ENCODE data around the gene OR13J1. TPM values are rescaled to one million over a fixed set of nuclear protein-coding genes. Genes with fewer than 3 reads are reported as not detected.
A peak's percentile ranks its signal among the peaks of the same experiment; 100 is the strongest.

The OR13J1 gene
- total and polyA plus RNA-seq, 5 experiments from 2014 or later: not detected

DNA sequence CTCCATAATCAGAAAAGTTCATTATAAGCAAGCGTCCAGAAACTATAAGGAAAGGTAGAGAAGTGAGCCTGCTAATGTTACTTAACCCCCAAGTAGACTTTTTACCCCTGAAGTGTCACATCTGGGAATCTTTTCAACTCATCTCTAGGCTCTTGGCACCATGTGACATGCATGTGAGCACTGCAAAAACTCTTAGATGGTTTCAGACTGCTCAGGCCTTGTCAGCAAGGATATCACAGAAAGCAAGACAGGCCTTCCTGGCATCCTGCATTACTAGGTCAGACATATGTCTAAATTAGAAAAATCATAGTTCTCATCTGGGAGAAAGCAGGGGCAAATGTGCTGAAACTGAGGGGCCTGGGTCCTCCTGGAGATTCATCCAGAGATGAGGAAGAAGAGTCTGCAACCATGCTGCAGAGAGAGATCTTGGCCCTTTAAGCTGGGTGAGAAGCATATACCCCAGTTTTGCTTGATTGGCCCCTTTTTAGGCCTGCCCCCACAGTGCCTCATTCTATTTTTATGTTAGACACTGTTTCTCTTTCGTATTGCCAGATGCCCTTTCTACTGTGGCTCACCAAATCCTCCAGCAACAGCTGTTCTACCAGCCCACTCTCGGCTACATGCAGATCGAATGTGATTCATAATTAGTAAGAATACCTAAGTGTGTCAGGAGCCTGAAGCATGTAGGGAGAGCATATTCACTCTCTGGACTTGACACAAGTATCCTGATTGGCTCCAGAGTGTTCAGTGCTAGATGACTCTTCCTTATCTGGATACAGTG, 22.2 kb downstream of the OR13J1 start:
- no peak overlapping the region for H3K27ac Mint-ChIP-seq
- peaks cover 10 to 48% (median 22%) of the 10 kb centered on the region in 4 donors for H3K4me1 Mint-ChIP-seq
- DNase-seq (no peak), ATAC-seq (no peak)
- peaks cover 5 to 17% (median 6%) of the 10 kb centered on the region in 3 donors for H3K36me3 Mint-ChIP-seq
- no peaks in the 10 kb centered on the region for H3K27me3 Mint-ChIP-seq
- H3K4me3 Mint-ChIP-seq: peak overlapping the region in 1 of 10 donors; percentile 20
- POLR2A ChIA-PET: interaction anchor here (0.6 kb wide), 1 partner anchor 10 kb away, joined by 3 read pairs; no protein-coding TSS in a partner anchor
- H3K9me3 Mint-ChIP-seq: no peaks in the 10 kb centered on the region

- Mint-ChIP-seq H3K36me3 (peaks cover 5 to 17% (median 6%) of the 10 kb centered on the region in 3 donors), H3K4me1 (peaks cover 10 to 56% (median 23%) of the 10 kb centered on the region in 4 donors), H3K27me3 (no peaks in the 10 kb centered on the region), H3K9me3 (no peaks in the 10 kb centered on the region), H3K27ac (peak overlapping the region in 8 of 10 donors; percentile 1 to 79 (median 64)), H3K4me3 (peak overlapping the region in 6 of 10 donors; percentile 46 to 78 (median 57))
- DNase-seq (no peak), ATAC-seq (no peak)
- POLR2A ChIA-PET: interaction anchor here (1.1 kb wide), 1 partner anchor 32 kb away, joined by 3 read pairs; the partner anchor contains the start of gene HINT2
Measured at GRCh38 chr9:35845824-35846771, 24.1 kb downstream of the OR13J1 start.

DNA sequence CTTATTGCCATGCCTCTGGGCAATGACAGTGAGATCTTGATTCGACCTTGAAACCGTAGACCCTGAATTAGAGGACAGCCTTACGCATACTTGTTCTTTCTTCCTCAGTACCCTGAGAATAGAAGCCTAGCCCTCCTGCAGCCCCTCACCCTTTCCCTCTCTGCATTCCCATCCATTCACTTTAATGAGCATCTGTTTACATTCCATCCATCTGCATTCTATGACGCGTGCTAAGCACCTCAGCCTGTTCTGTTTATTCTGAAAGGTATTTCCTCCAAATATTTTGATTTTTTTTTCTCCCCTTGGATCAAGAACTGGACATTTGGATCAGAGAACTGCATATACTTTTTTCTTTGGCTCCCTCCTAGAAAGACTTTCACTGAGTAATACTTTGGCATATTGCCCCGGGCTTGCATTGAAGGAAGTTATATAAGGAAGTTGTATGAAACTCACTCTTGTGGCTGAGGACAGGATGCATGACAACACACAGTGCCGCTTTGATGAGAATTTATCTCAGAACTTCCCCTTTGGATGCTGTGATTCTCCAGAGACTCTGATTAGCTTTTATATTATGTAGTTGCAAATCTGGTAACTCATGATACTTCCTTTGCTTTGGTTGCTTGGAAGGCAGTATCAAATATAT, 25.5 kb downstream of the OR13J1 start:
- H3K27me3 Mint-ChIP-seq: no peaks in the 10 kb centered on the region
- peaks cover 5 to 14% (median 6%) of the 10 kb centered on the region in 3 donors for H3K36me3 Mint-ChIP-seq
- peak overlapping the region in 9 of 10 donors; percentile 0 to 73 (median 52) for H3K27ac Mint-ChIP-seq
- peaks cover 14 to 63% (median 23%) of the 10 kb centered on the region in 4 donors for H3K4me1 Mint-ChIP-seq
- peak overlapping the region in 4 of 10 donors; percentile 0 to 78 (median 52) for H3K4me3 Mint-ChIP-seq
- POLR2A ChIA-PET: interaction anchor here (0.5 kb wide), 1 partner anchor 1174 kb away, joined by 4 read pairs; no protein-coding TSS in a partner anchor
- DNase-seq: peak in 9 of 10 donors; percentile 35 to 79 (median 50)
- no peaks in the 10 kb centered on the region for H3K9me3 Mint-ChIP-seq
- peak; percentile 97 to 98 for ATAC-seq

DNA sequence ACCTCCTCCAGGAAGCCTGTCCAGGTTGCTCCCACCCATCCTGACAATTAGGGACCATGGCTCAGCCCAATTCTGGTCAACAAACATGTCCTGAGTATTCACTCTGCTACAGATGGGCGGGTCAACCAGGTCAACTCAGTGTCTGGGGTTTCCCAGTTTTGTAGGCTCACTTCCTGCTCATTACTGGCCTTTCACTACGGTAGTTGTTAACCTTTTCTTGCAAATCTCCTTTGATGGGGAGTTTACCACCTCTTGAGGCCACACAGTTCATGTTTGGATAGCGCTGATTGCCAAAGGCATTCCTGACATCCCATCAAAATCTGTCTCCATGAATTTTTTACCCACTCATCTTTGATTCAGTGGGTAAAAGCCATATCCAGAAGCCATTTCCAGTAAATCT, 27.4 kb downstream of the OR13J1 start:
- Mint-ChIP-seq H3K27me3 (no peaks in the 10 kb centered on the region), H3K27ac (no peak overlapping the region)

DNA sequence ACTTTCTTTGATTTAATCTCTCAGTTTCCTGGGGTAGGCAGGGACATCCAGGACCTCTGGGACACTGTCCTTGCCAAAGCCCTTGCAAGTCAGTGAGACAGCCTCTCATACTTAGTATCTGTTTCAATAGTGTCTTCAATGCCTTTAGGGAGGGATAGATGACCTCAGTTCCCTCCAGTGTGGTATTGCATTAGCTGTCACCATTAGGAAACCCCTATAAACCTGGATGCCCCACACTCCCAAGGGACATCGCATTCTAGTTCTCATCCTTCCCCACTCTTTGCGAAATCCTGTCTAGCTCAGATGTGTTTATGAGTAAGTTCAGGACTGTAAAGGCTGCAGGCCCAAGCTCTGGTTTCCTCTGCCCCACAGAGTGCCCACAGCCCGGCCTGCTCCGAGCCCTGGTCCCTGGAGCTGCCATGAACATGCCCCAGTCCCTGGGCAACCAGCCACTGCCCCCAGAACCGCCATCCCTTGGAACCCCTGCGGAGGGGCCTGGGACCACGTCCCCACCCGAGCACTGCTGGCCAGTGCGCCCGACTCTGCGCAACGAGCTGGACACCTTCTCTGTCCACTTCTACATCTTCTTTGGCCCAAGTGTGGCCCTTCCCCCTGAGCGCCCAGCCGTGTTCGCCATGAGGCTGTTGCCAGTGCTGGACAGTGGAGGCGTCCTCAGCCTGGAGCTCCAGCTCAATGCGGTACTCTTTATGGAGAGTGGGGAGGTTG, 28.0 kb downstream of the OR13J1 start:
- H3K9me3 Mint-ChIP-seq: no peaks in the 10 kb centered on the region
- ATAC-seq: no peak
- H3K4me3 Mint-ChIP-seq: no peak overlapping the region
- no peak overlapping the region for H3K27ac Mint-ChIP-seq
- peaks cover 0 to 4% (median 0%) of the 10 kb centered on the region in 3 donors for H3K36me3 Mint-ChIP-seq
- DNase-seq: no peak
- POLR2A ChIA-PET: no interaction called here
- H3K4me1 Mint-ChIP-seq: peaks cover 14 to 49% (median 23%) of the 10 kb centered on the region in 4 donors
- H3K27me3 Mint-ChIP-seq: no peaks in the 10 kb centered on the region

More for the DNA sequence above, 27.4 kb downstream of the OR13J1 start:
- peaks cover 1 to 10% (median 2%) of the 10 kb centered on the region in 3 donors for H3K36me3 Mint-ChIP-seq
- no peak for DNase-seq
- H3K4me3 Mint-ChIP-seq: no peak overlapping the region
- peaks cover 14 to 54% (median 23%) of the 10 kb centered on the region in 4 donors for H3K4me1 Mint-ChIP-seq
- no peak for ATAC-seq
- POLR2A ChIA-PET: no interaction called here
- H3K9me3 Mint-ChIP-seq: no peaks in the 10 kb centered on the region

- Mint-ChIP-seq H3K27me3 (no peaks in the 10 kb centered on the region), H3K4me1 (peaks cover 17 to 43% (median 22%) of the 10 kb centered on the region in 4 donors), H3K27ac (no peak overlapping the region), H3K36me3 (no peaks in the 10 kb centered on the region), H3K4me3 (no peak overlapping the region), H3K9me3 (no peaks in the 10 kb centered on the region)
- DNase-seq: no peak
- no peak for ATAC-seq
- POLR2A ChIA-PET: no interaction called here
Measured at GRCh38 chr9:35841645-35841900, 28.6 kb downstream of the OR13J1 start.

DNA sequence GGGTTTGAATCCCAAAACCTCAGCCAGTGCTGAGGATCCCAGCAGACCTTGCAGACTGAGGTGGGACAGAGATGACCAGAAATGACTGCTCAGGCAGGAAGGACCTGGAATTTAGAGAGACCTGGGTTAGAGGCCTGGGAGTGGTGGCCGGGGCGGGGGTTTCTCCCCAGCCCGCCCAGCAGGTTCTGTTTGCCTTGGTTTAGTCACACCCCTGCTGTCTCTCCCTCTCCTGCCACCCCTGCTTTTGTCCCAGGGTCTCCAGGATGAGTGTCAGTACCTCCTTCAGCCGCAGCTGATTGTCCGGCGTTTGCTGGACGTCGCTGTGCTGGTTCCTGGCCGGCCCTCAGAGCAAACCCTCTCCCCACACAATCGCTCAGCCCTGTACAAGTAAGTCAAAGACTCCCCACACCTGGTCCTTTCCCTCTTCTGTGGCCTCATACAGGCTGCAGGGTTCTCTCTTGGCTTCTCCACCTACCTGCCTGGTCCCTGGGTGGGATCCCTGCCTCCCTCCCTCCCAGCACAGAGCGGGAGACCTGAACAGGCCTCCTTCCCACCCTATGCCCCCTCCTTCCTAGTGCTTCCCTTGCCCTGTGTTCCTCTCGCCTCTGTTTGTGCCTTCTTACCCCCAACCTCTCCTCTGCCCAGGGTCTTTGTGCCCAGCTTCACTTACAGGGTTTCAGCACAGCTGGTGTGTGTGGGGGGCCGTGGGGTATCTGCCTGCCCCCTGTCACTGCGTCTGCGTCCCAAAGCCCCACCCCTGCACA, 29.1 kb downstream of the OR13J1 start:
- no peak overlapping the region for H3K27ac Mint-ChIP-seq
- no peaks in the 10 kb centered on the region for H3K9me3 Mint-ChIP-seq
- no peak overlapping the region for H3K4me3 Mint-ChIP-seq
- peaks cover 17 to 42% (median 22%) of the 10 kb centered on the region in 4 donors for H3K4me1 Mint-ChIP-seq
- POLR2A ChIA-PET: no interaction called here
- no peaks in the 10 kb centered on the region for H3K36me3 Mint-ChIP-seq
- DNase-seq: no peak
- H3K27me3 Mint-ChIP-seq: no peaks in the 10 kb centered on the region
- no peak for ATAC-seq

DNA sequence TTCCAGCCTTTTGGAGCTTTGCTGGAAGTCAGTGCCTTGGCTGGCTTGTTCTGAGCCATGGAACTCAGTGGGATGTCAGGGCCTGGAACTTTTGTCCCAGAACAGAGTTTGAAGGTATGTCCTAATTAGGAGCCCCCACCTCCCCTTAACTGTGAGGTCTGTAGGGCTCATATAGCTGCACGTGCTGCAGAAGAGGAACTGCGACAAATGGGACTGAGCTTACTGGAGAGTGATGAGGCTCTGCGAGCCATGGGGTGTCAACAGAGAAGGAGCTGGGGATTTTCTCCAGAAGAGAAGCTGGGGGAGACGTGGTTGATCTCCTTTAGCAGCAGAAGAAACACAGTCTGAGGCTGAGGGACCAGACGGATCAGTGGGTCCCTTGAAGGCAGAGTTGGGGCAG, 30.3 kb downstream of the OR13J1 start:
- POLR2A ChIA-PET: no interaction called here
- no peaks in the 10 kb centered on the region for H3K9me3 Mint-ChIP-seq
- no peak for DNase-seq

DNA sequence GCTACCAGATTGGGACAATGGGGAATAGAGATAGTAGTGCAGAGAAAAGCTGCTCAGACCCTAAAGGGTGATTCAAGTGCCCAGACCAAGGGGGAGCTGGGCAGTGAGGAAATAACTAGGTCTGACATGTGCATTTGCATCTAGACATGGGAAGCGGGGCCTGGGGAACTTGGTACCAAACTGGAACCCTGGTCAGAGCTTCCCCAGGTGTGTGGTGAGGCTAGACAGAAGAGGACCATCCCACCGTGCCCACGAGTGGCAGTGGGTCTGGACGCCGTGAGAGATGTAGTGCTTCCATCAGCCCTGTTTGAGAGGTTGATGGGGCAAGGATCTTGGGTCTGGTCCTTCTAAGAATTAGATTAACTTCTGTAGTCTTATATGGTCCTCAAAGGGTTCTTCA, 33.6 kb downstream of the OR13J1 start:
- POLR2A ChIA-PET: no interaction called here
- no peaks in the 10 kb centered on the region for H3K36me3 Mint-ChIP-seq
- peaks cover 6 to 31% (median 13%) of the 10 kb centered on the region in 4 donors for H3K4me1 Mint-ChIP-seq
- DNase-seq (no peak), ATAC-seq (no peak)
- H3K27ac Mint-ChIP-seq: peak overlapping the region in 2 of 10 donors; percentile 29 to 52
- no peaks in the 10 kb centered on the region for H3K9me3 Mint-ChIP-seq
- no peak overlapping the region for H3K4me3 Mint-ChIP-seq
- no peaks in the 10 kb centered on the region for H3K27me3 Mint-ChIP-seq

More for the DNA sequence above, 30.3 kb downstream of the OR13J1 start:
- peaks cover 9 to 33% (median 13%) of the 10 kb centered on the region in 4 donors for H3K4me1 Mint-ChIP-seq
- no peaks in the 10 kb centered on the region for H3K27me3 Mint-ChIP-seq
- H3K36me3 Mint-ChIP-seq: no peaks in the 10 kb centered on the region
- ATAC-seq: no peak
- no peak overlapping the region for H3K27ac Mint-ChIP-seq
- no peak overlapping the region for H3K4me3 Mint-ChIP-seq

- no peak for ATAC-seq
- POLR2A ChIA-PET: no interaction called here
- Mint-ChIP-seq H3K9me3 (no peaks in the 10 kb centered on the region), H3K36me3 (no peaks in the 10 kb centered on the region), H3K4me3 (no peak overlapping the region), H3K27ac (peak overlapping the region in 3 of 10 donors; percentile 1 to 76 (median 3)), H3K4me1 (peaks cover 14 to 36% (median 19%) of the 10 kb centered on the region in 4 donors), H3K27me3 (no peaks in the 10 kb centered on the region)
- DNase-seq: no peak
Measured at GRCh38 chr9:35835766-35836165, 34.4 kb downstream of the OR13J1 start.

- POLR2A ChIA-PET: no interaction called here
Measured at GRCh38 chr9:35835216-35835632, 35.0 kb downstream of the OR13J1 start.

More at GRCh38 chr9:35835216-35835632, 35.0 kb downstream of the OR13J1 start:
- peak in 1 of 2 donors; percentile 33 for ATAC-seq
- no peaks in the 10 kb centered on the region for H3K36me3 Mint-ChIP-seq
- no peak overlapping the region for H3K27ac Mint-ChIP-seq
- H3K9me3 Mint-ChIP-seq: no peaks in the 10 kb centered on the region
- H3K4me3 Mint-ChIP-seq: no peak overlapping the region
- DNase-seq: no peak
- peaks cover 18 to 38% (median 23%) of the 10 kb centered on the region in 4 donors for H3K4me1 Mint-ChIP-seq
- no peaks in the 10 kb centered on the region for H3K27me3 Mint-ChIP-seq
